Astrocyte of the spinal cord (primary cell): Measurements from ENCODE around the gene WSB1.

Experiments used
- DNase-seq: peaks from one replicate; pipeline ENCODE4 v3.0.0; 2011; ENCODE audit warnings: low read depth, low spot score
- H3K4me3 ChIP-seq: 2 replicates; pipeline ENCODE4 v1.5.1; 2011; ENCODE audit warnings: low read depth, mild to moderate bottlenecking, low read length, moderate library complexity
- CTCF ChIP-seq: IDR thresholded peaks from 2 replicates; pipeline ENCODE4 v1.5.1; 2012; ENCODE audit warnings: low read depth, mild to moderate bottlenecking, low read length, inconsistent platforms
- in situ Hi-C: cut with HindIII; loops from 2 replicates; pipeline ENCODE4 v1.10.0; 2017; ENCODE audit warnings: low sequenced_read_pairs

The WSB1 gene

GRCh38 chr17:27345141-27345904 lies 51.4 kb downstream of the WSB1 start:
- DNase-seq = peak; percentile 86
- H3K4me3 ChIP-seq = no peak overlapping the region
- in situ Hi-C loops = no loop called here
- TF ChIP-seq CTCF = no peak

- H3K4me3 ChIP-seq = no peak overlapping the region
- in situ Hi-C loops = no loop called here
- no peak for TF ChIP-seq CTCF
- DNase-seq = no peak
Measured at GRCh38 chr17:27346228-27346899, 52.5 kb downstream of the WSB1 start.

DNA sequence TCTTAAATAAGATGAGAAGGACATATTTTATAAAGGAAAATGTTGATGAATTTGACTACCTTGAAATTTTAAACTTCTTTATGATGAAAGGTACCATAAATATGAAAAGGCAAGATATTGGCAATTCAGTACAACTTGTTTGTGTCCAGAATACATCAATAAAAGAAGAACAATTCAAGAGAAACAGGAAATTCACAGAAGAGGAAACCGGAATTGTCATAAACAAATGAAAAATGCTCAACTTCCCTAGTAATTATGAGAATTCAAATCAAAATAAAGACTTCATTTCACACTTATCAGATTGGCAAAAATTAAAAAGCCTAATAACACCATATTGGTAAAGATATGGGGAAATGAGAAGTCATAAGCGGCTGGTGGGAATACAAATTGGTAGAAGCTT lies 54.3 kb downstream of the WSB1 start:
- TF ChIP-seq CTCF = no peak
- DNase-seq = no peak
- in situ Hi-C loops = no loop called here
- H3K4me3 ChIP-seq = no peak overlapping the region

GRCh38 chr17:27349540-27350021 lies 55.7 kb downstream of the WSB1 start:
- no peak for TF ChIP-seq CTCF
- in situ Hi-C loops = no loop called here
- no peak for DNase-seq
- H3K4me3 ChIP-seq = no peak overlapping the region

DNA sequence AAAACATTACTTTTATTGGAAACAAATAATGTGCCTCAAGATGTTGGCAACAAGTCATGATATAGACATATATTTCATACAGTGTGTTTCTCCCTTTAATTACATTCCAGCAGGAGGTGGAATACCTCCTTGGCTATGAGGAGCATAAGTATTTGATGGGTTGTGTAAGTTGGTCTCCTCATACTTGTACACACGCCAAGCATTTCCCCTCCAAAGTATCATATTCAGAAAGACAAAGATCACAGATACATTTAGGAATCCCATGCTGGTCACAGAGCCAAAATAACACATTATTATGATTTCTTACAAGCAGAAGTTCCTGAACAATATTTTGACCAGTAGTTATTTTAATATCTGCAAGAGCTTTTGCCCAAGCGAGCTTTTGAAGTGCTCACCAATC lies 57.8 kb downstream of the WSB1 start:
- no peak overlapping the region for H3K4me3 ChIP-seq
- TF ChIP-seq CTCF = no peak
- DNase-seq = peak; percentile 48
- in situ Hi-C loops = no loop called here

- no peak for DNase-seq
- no peak for TF ChIP-seq CTCF
- H3K4me3 ChIP-seq = no peak overlapping the region
- in situ Hi-C loops = no loop called here
Measured at GRCh38 chr17:27352448-27353032, 58.6 kb downstream of the WSB1 start.
